Lower leg skin (tissue), 4 donors: ENCODE measurements around the gene PREB. TPM values are rescaled to one million over a fixed set of nuclear protein-coding genes. Genes with fewer than 3 reads are reported as not detected.

Source experiments
- DNase-seq, 2 donors: peaks; one replicate each; pipeline ENCODE4 v3.0.0-alpha.2; 2019; ENCODE audit warnings: low spot score in 2 of 2
- H3K4me3 ChIP-seq: fragments of 200-600 bp; sonication (generic); 2 replicates; pipeline ENCODE4 v1.5.1; 2017; ENCODE audit warnings: mild to moderate bottlenecking, low read depth; ENCODE audit not compliant: poor library complexity, severe bottlenecking
- POLR2A ChIP-seq, 2 donors: fragments of 450-650 bp; IDR thresholded peaks; one replicate each; pipeline ENCODE4 v1.6.1; 2016 to 2017; ENCODE audit warnings: antibody characterized with exemption in 2 of 2, mild to moderate bottlenecking in 1 of 2, moderate library complexity in 1 of 2
- WGBS, 2 donors: methylation state at CpG; one replicate each; pipeline ENCODE4 v1.1.5; 2018; 5-methylcytosine and 5-hydroxymethylcytosine counted together
- intact Hi-C: fragments of 100-400 bp; cut with DNase I; formaldehyde crosslinking; loops from one replicate; pipeline ENCODE4 v1.15.0; 2023; ENCODE audit warnings: low total_unique reads
- total RNA-seq, 4 donors: library from RNA; depleted of rRNA; stranded (reverse); fragments of >200 nt; gene quantifications; one replicate each; pipeline ENCODE4 v1.1.0, GENCODE V29; 2016
- TF ChIP-seq, protein P1 (sequence below), 3 donors: fragments of 450-650 bp; IDR thresholded peaks; one replicate each; pipeline ENCODE4 v1.5.1; 2016; ENCODE audit warnings: antibody characterized with exemption in 3 of 3, mild to moderate bottlenecking in 3 of 3, moderate library complexity in 2 of 3

Gene PREB
- total RNA-seq, 4 donors from 2014 or later, result 41.2 to 76.5 (median 53.5) TPM

DNA sequence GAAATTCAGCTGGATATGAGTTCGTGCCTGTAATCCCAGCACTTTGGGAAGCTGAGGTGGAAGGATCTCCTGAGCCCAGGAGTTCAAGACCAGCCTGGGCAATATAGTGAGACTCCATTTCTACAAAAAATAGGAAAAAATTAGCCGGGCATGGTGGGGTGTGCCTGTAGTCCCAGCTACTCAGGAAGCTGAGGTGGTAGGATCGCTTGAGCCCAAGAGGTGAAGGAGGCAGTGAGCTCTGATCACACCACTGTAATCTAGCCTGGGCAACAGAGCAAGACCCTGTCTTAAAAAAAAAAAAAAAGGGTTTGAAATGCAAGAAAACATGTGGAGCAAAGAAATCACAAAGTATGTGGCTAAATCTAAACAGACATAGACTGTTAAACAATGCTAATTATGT is 25.4 kb downstream of the PREB start:
- intact Hi-C loops, result no loop called here
- no peak for TF ChIP-seq POLR2A (IDR thresholded peaks at IDR 0.05)
- TF ChIP-seq, protein P1, sequence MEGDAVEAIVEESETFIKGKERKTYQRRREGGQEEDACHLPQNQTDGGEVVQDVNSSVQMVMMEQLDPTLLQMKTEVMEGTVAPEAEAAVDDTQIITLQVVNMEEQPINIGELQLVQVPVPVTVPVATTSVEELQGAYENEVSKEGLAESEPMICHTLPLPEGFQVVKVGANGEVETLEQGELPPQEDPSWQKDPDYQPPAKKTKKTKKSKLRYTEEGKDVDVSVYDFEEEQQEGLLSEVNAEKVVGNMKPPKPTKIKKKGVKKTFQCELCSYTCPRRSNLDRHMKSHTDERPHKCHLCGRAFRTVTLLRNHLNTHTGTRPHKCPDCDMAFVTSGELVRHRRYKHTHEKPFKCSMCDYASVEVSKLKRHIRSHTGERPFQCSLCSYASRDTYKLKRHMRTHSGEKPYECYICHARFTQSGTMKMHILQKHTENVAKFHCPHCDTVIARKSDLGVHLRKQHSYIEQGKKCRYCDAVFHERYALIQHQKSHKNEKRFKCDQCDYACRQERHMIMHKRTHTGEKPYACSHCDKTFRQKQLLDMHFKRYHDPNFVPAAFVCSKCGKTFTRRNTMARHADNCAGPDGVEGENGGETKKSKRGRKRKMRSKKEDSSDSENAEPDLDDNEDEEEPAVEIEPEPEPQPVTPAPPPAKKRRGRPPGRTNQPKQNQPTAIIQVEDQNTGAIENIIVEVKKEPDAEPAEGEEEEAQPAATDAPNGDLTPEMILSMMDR (IDR thresholded peaks at IDR 0.05), result no peak
- WGBS, 2 donors, result 91 to 92% methylated on average over 3 of the region's 3 CpGs
- no peak for DNase-seq
- no peak overlapping the region for H3K4me3 ChIP-seq

- DNase-seq, result no peak
- TF ChIP-seq, protein P1 (IDR thresholded peaks at IDR 0.05), result no peak
- no peak for TF ChIP-seq POLR2A (IDR thresholded peaks at IDR 0.05)
- intact Hi-C loops, result no loop called here
- 85 to 89% methylated on average over 2 of the region's 2 CpGs for WGBS, 2 donors
- no peak overlapping the region for H3K4me3 ChIP-seq
Measured at GRCh38 chr2:27108221-27108620, 26.2 kb downstream of the PREB start.

DNA sequence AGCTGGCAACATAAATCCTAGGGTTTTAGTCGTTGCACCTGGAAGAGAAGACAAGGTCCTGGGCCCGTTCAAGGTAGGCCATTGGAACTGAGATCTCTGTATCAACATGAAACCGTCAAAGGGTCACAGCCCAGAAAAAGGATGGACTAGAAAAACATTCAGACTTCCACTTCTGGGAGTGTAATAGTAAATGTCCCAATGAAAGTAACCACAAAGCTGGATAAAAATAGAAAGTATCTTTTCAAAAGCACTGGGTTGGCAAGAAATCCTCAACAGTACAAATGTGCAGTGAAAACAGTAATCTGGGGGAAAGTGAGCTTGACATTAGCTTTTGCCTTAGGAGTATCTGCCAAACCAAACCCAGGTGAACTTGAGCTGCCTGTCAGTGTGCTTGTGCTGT is 28.5 kb downstream of the PREB start:
- DNase-seq, result no peak
- TF ChIP-seq POLR2A (IDR thresholded peaks at IDR 0.05), result no peak
- TF ChIP-seq, protein P1 (IDR thresholded peaks at IDR 0.05), result no peak
- 58 to 73% methylated on average over 3 of the region's 3 CpGs for WGBS, 2 donors
- intact Hi-C loops, result no loop called here
- H3K4me3 ChIP-seq, result no peak overlapping the region

DNA sequence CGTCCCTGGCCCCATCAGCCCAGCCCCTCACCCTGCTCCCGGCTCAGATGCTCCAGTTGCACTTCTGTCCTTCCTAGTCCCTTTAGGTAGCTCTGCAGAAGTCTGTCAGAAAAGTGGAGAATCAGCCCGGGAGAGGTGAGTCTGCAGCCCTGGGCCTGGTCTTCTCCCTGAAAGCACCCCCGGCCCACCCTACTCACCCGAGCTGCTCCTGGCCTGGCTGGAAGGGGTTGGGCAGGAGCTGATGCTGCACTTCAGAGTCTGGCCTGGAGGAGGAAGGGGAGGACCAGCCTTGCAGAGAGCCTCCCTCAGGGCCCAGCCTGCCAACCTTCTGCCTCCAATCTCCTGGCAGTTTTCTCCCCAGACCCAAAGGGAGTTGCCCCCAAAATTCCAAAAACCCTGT is 32.1 kb downstream of the PREB start:
- WGBS, 2 donors, result 83 to 87% methylated on average over 5 of the region's 5 CpGs
- intact Hi-C loops, result loop anchor here (5.0 kb wide), 1 partner anchor 180 kb away; the partner anchor contains the start of gene TRIM54
- no peak for DNase-seq
- H3K4me3 ChIP-seq, result no peak overlapping the region
- TF ChIP-seq, protein P1 (IDR thresholded peaks at IDR 0.05), result no peak
- no peak for TF ChIP-seq POLR2A (IDR thresholded peaks at IDR 0.05)

DNA sequence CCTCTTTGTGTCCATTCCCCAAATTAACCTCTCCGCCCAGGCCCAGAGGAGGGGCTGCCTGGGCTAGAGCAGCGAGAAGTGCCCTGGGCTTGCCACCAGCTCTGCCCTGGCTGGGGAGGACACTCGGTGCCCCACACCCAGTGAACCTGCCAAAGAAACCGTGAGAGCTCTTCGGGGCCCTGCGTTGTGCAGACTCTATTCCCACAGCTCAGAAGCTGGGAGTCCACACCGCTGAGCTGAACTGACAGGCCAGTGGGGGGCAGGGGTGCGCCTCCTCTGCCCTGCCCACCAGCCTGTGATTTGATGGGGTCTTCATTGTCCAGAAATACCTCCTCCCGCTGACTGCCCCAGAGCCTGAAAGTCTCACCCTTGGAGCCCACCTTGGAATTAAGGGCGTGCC is 34.4 kb downstream of the PREB start:
- intact Hi-C loops, result loop anchor here (5.0 kb wide), 1 partner anchor 182 kb away; the partner anchor contains the start of gene TRIM54
- H3K4me3 ChIP-seq, result no peak overlapping the region
- no peak for DNase-seq
- TF ChIP-seq, protein P1 (IDR thresholded peaks at IDR 0.05), result no peak
- no peak for TF ChIP-seq POLR2A (IDR thresholded peaks at IDR 0.05)
- WGBS, 2 donors, result 80 to 87% methylated on average over 9 to 10 of the region's 10 CpGs

DNA sequence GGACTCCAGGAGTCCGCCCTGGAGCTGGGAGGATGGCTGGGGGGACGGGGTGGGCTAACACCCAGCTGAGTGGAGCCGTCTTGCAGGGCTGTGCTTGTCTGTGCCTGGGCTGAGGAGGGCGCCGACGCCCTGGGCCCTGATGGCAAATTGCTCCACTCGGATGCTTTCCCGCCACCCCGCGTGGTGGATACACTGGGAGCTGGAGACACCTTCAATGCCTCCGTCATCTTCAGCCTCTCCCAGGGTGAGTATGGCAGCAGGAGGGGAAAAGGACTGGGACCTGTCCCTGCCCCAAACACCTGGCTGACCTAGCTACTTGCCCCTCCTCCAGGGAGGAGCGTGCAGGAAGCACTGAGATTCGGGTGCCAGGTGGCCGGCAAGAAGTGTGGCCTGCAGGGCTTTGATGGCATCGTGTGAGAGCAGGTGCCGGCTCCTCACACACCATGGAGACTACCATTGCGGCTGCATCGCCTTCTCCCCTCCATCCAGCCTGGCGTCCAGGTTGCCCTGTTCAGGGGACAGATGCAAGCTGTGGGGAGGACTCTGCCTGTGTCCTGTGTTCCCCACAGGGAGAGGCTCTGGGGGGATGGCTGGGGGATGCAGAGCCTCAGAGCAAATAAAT is 35.0 kb downstream of the PREB start:
- 88 to 90% methylated on average over 19 of the region's 19 CpGs for WGBS, 2 donors
- DNase-seq, result no peak
- intact Hi-C loops, result no loop called here
- H3K4me3 ChIP-seq, result no peak overlapping the region
- TF ChIP-seq, protein P1 (IDR thresholded peaks at IDR 0.05), result no peak
- TF ChIP-seq POLR2A (IDR thresholded peaks at IDR 0.05), result no peak
